HG02798 (cell line): ENCODE measurements around the gene KCTD5.
"Not testable (repeated sequence)": the region's sequence is repeated elsewhere in the genome, so short reads cannot be mapped to it uniquely, and the experiment has no call there.

Experiments used
- ATAC-seq: cut with Tn5 transposase; IDR thresholded peaks from one replicate; pipeline ENCODE4 v1.9.1; 2021; ENCODE audit warnings: mild to moderate bottlenecking; ENCODE audit not compliant: unreplicated experiment, poor library complexity

The KCTD5 gene

GRCh38 chr16:2671193-2671592 lies 11.1 kb upstream of the KCTD5 start:
- not testable (repeated sequence) for ATAC-seq

GRCh38 chr16:2671741-2672140 lies 10.6 kb upstream of the KCTD5 start:
- no peak for ATAC-seq

DNA sequence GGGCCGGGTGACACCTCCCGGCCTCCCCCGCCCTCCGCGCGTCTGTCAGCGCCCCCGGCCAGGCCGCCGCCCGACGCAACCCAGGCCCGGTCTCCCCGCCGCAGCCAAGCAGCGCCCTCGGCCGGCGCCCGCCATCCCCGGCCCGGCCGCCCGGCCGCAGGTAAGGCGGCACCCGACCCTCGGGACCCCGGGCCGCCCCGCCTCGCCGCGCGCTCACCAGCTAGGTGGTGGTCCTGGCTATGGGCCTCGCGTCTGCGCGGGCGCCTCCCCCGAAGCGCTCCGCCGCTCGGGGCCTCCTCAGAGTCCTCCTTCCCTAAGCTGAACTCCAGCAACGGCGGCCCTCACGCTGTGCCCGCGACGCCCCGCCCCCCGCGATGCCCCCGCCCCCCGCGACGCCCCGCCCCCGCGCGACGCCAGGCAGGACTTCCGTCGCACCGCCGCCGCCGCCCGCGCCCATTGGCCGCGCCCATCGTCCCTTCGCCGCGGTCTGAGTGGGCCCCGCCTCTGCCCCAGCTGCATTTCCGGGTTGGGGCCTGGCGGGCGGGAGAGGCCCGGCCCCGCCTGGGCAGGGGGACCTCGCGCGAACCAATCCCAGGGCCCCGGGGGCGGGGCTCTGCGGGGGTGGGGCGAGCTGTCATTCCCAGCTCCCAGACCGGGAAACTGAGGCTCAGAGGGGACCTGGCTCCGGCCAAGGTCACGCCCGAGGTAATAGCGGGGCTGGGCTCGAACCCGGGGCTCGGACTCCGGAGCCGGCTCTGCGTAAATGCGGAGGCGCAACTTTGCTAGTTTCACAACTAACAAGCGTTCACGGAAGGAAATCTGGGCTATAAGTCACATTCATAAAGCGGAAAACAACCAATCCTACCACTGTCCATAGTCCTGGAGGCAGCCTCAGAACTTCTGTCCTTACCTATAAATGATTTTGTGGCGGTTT lies 9.0 kb upstream of the KCTD5 start:
- peak; percentile 97 for ATAC-seq

DNA sequence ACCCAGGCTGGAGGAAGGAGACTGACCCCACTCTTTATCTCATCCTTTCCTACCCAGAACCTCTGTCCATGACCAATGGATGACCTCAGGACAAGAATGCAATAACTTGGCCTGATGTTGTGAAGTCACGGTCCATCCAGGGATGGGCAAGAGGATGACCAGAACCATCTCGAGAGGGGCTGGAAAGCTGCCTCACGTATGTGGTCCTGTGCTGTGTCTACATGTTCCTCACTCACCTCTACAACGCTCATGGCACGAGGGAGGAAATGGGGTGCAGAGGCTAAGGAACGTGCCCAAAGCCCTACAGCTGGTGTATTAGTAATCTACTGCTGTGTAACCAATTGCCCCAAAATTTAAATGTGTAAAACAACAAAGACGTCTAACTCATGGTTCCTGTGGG lies 7.3 kb upstream of the KCTD5 start:
- no peak for ATAC-seq

GRCh38 chr16:2675714-2676113 lies 6.6 kb upstream of the KCTD5 start:
- no peak for ATAC-seq

- not testable (repeated sequence) for ATAC-seq
Measured at GRCh38 chr16:2676937-2677336, 5.4 kb upstream of the KCTD5 start.

DNA sequence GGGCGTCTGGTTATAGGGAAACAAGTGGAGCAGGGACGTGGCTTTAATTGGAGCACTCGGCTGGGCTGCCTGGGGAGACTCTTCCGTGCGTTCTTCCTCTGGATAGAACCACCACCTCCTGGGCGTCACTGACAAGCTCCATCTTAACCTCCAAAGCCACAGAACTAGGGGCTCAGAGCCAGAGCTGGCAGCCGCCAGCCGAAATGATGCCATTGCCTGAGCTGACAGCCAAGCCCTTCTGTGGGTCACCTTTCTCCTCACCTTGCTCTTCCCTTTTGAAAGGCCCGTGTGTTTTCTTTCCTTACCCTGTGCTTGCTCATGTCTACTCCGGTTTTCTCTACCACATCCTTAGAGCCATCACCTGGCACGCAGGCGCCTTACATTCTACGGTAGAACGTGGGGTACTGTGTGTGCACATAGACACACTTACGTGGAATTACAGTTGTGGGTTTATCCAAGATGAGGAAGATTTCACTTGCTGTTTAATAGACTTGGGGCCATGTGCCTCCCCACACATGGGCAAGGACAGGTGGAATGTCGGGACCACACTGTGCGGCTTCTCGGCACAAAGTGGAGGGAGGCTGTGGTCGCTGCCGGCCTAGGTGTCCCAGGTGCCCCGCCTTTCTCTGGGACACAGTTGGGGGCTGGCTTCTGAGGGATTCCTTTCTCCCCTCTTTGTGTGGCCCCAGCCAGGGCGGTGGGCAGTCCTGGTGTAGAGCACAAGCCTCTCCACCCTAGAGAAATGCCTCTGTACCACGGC lies 3.9 kb upstream of the KCTD5 start:
- not testable (repeated sequence) for ATAC-seq

DNA sequence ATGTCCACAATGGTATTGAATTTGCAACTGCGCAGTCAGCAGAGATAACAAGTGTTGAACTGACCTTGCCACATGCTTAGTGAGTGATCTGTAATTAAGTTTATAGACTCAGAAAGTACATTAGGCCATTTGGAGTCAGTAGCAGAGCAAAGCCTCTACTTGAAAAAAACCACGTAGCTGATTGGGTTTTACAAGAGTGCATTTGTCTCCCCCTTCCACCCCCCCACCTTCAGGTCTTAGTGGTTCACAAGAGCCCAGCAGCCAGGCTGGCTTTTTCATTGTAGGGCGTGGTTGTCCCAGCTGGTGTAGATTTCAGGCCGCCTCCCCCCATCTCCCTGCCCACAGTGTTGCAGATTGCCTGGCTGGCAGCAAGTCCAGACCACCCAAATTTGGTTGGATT lies 2.4 kb upstream of the KCTD5 start:
- not testable (repeated sequence) for ATAC-seq

DNA sequence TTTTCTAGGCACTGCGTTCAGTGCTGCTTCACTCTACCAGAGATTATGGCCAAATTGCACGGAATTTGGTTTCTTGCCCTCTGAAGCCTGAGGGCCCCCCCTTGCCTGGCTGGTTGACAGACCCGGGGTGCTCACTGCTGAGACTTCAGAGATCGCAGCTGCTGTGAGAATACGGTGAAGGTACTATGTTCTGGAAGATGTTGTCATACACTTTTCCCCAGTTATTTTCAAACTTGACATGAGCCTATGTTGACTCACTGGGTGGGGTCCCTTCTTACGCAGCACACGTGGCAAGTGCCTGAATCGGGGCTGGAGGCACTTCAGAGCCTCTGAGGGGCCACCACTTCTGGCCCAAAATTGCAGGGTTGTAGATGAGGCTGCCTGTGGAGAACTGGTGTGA lies 2.0 kb upstream of the KCTD5 start:
- ATAC-seq: not testable (repeated sequence)

- ATAC-seq: not testable (repeated sequence)
Measured at GRCh38 chr16:2683041-2683440, 718 bp downstream of the KCTD5 start.

GRCh38 chr16:2686075-2686474 lies 3.8 kb downstream of the KCTD5 start:
- peak; percentile 23 for ATAC-seq

GRCh38 chr16:2686912-2687507 lies 4.7 kb downstream of the KCTD5 start:
- peak; percentile 45 for ATAC-seq

DNA sequence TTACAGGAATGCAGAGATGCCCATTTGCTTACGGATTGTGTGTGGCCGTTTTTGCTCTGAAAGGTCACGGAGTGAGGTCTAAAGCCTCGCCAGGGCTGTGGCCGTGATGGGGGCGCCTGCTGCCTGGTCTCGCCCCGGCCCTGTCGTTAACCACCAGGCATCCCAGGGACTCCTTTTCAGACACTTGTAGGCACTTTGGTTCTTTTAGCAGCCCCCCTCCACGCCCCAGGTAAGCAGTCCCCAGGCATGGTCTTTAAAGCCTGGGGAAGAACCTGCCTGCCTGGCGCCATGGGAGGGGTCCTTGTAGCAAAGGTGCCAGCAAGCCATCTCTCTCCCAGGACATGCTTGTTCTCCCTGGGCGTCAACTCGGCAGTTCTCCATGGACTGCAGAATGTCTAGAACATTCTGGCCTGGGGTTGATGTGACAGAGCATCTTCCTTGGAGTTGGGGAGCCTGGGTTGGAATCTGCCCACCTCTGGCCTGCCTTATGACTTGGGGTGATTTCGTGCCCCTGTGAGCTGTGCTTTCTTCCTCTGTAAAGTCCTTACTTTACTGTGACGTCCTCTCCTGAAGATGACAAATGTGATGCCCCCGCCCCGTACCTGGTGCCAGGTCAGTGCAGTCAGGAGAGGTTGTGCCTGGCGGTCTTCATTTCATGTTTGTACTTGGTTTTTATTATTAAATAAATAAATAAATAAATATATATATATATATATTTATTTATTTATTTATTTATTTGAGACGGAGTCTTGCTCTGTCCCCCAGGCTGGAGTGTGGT lies 5.4 kb downstream of the KCTD5 start:
- no peak for ATAC-seq

DNA sequence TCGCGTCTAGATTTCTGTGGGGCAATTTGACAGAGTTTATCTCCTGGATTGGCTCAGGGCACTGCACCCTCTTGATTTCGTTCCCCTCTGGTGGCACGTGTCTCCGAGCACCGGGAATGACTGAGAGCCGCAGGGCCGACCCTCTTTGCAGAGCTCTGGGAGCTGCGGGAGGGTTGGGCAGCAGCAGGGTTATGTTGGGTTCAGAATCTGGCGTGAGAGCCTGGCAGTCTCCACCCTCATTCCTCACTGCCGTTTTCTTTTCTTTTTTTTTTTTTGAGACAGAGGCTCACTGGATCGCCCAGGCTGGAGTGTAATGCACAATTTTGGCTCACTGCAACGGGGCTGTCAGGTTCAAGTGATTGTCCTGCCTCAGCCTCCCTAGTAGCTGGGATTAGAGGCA lies 7.1 kb downstream of the KCTD5 start:
- ATAC-seq: not testable (repeated sequence)

- no peak for ATAC-seq
Measured at GRCh38 chr16:2689968-2690801, 7.9 kb downstream of the KCTD5 start.

GRCh38 chr16:2690852-2691251 lies 8.5 kb downstream of the KCTD5 start:
- no peak for ATAC-seq

DNA sequence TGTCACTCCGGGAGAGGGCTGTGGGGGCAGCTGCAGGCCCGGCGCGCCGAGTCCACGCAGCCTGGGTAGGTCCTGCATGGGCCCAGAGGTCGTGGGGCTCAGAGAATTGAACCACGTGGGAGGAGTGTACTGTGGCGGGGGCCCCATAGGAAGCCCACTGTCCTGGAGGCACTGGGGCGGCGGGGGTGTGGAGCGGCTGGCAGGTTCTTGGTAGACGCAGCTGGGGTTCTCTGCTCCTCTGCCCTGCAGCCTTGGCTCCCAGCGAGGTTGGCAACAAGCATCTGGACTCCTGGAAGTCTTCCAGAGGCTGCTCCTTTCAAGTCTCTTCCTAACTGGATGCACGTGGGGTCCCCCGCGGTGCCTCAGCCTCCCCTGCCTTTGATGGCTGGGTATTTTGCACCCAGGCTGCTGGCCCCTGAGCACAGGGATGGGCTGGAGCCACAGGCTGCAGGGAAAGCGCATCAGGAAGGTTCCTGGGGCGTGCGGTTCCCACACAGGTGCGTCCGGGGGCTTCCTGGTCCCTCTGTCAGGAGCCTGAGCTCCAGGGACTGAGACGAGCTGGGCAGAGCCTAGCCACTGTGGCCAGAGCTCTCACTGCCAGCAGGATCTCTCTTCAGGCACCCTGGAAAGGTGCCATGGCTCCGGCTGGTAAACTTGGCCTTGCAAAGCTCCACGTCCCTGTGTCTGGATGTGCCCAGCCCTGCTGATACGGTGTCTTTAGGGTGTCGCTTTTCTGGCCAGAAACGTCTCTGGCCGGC lies 9.3 kb downstream of the KCTD5 start:
- no peak for ATAC-seq

DNA sequence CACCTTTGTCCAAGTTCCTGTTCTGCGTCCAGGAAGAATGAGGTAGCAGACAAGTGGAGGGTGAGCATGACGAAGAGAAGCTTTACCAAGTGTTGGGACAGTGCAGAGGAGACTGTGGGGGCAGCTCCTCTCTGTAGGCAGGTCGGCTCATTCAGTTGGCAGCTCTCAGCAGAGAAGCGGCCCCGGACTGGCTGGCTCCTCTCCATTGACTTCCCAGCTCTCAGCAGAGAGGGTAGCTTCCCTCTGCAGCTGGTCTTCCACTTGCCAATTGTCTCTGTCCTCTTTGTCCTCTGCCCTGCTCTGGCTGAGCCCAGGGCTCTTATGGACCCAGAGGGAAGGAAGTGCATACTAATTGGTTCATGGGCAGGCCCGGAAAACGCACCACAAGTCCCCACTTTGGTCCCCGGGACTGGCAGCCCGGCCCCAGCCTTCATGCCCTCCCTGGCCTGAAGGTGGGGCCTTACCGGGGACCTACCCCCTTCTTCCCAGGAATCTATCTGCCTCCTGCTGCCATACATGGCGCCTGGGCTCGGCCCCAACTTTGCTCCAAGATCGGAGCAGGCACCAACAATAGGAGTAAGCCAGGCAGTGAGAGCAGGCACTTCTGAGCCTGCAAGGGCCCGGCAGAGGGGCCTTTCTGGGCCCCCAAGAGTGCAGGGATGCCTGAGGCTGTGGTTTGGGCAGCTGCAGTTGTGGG lies 10.1 kb downstream of the KCTD5 start:
- no peak for ATAC-seq
